GM23338 (cell line): ENCODE data around the gene CD34. TPM values are rescaled to one million over a fixed set of nuclear protein-coding genes. Genes with fewer than 3 reads are reported as not detected.

Experiments used
- JUNB ChIP-seq: IDR thresholded peaks from one replicate; pipeline ENCODE4 v1.6.1; 2016; ENCODE audit warnings: antibody characterized with exemption; ENCODE audit not compliant: unreplicated experiment
- POLR2AphosphoS5 ChIP-seq: IDR thresholded peaks from 2 replicates; pipeline ENCODE4 v1.6.1; 2016; ENCODE audit warnings: antibody characterized with exemption, low read depth
- REST ChIP-seq: IDR thresholded peaks from one replicate; pipeline ENCODE4 v1.6.1; 2018; ENCODE audit warnings: antibody characterized with exemption; ENCODE audit not compliant: unreplicated experiment
- STAT1 ChIP-seq: IDR thresholded peaks from one replicate; pipeline ENCODE4 v1.6.1; 2016; ENCODE audit warnings: antibody characterized with exemption; ENCODE audit not compliant: unreplicated experiment
- ZNF462 ChIP-seq: fragments of 250-450 bp; sonication (Bioruptor Pico); IDR thresholded peaks from 2 replicates; pipeline ENCODE4 v1.5.0; 2020; ENCODE audit warnings: mild to moderate bottlenecking, moderate library complexity
- polyA plus RNA-seq: library from polyadenylated mRNA; unstranded; fragments of >200 nt; fragmentation: Nextera tagmentation; extraction: Ambion mirVana; gene quantifications from 2 replicates; pipeline ENCODE4 v1.2.1, GENCODE V29; 2016
- total RNA-seq: library from RNA; depleted of rRNA; stranded (reverse); fragments of >200 nt; shearing (Covaris generic); gene quantifications from 2 replicates; pipeline ENCODE4 v1.2.3, GENCODE V29; 2014
- TF ChIP-seq, protein P1 (sequence below), 2 experiments: fragments of 200-600 bp in 1 of 2; sonication (generic) in 1 of 2; conservative IDR thresholded peaks; 2 replicates each; pipeline versions ENCODE4 v1.5.1 to v1.6.1; 2016 to 2017; ENCODE audit warnings: antibody characterized with exemption in 2 of 2, low read depth in 2 of 2, mild to moderate bottlenecking in 2 of 2, moderate library complexity in 1 of 2

CD34 gene
- total and polyA plus RNA-seq, 2 experiments from 2014 or later, result 0.07 to 0.18 TPM

- TF ChIP-seq ZNF462 (CRISPR knock-in tag), result no peak
- no peak for TF ChIP-seq REST
- TF ChIP-seq JUNB, result no peak
- no peak for TF ChIP-seq STAT1
- TF ChIP-seq, protein P1, sequence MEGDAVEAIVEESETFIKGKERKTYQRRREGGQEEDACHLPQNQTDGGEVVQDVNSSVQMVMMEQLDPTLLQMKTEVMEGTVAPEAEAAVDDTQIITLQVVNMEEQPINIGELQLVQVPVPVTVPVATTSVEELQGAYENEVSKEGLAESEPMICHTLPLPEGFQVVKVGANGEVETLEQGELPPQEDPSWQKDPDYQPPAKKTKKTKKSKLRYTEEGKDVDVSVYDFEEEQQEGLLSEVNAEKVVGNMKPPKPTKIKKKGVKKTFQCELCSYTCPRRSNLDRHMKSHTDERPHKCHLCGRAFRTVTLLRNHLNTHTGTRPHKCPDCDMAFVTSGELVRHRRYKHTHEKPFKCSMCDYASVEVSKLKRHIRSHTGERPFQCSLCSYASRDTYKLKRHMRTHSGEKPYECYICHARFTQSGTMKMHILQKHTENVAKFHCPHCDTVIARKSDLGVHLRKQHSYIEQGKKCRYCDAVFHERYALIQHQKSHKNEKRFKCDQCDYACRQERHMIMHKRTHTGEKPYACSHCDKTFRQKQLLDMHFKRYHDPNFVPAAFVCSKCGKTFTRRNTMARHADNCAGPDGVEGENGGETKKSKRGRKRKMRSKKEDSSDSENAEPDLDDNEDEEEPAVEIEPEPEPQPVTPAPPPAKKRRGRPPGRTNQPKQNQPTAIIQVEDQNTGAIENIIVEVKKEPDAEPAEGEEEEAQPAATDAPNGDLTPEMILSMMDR (conservative IDR thresholded peaks at IDR 0.05; ENCODE audit: low read depth in 2 of 2), result no peak
- TF ChIP-seq POLR2AphosphoS5, result no peak
These were observed 12.7 kb downstream of the CD34 start (continued) for GRCh38 chr1:207898260-207898659.
